H9 (cell line): ENCODE data around the gene NFKB1. TPM values are rescaled to one million over a fixed set of nuclear protein-coding genes. Genes with fewer than 3 reads are reported as not detected.

Experiments
- DNase-seq: peaks from one replicate; pipeline ENCODE4 v3.0.0-alpha.2; 2017
- H2AFZ ChIP-seq: one replicate; pipeline ENCODE4 v1.6.1; 2013; ENCODE audit warnings: mild to moderate bottlenecking, low read length, control low read depth, moderate library complexity
- H2AK5ac ChIP-seq: 2 replicates; pipeline ENCODE4 v1.6.1; 2013; ENCODE audit warnings: low read length, control low read depth, mixed read lengths; ENCODE audit not compliant: insufficient read length
- H2BK120ac ChIP-seq: one replicate; pipeline ENCODE4 v1.6.1; 2013; ENCODE audit warnings: low read depth, mild to moderate bottlenecking, low read length, control low read depth, inconsistent platforms; ENCODE audit not compliant: poor library complexity, severe bottlenecking
- H2BK12ac ChIP-seq: 2 replicates; pipeline ENCODE4 v1.6.1; 2013; ENCODE audit warnings: low read length, control low read depth, mixed read lengths, low read depth; ENCODE audit not compliant: insufficient read length
- H2BK15ac ChIP-seq: 2 replicates; pipeline ENCODE4 v1.6.1; 2013; ENCODE audit warnings: low read depth, low read length, control low read depth
- H2BK20ac ChIP-seq: one replicate; pipeline ENCODE4 v1.6.1; 2013; ENCODE audit warnings: low read depth, mild to moderate bottlenecking, low read length, control low read depth, inconsistent platforms; ENCODE audit not compliant: poor library complexity, severe bottlenecking
- H2BK5ac ChIP-seq: 2 replicates; pipeline ENCODE4 v1.6.1; 2013; ENCODE audit warnings: low read length, control low read depth, mixed read lengths; ENCODE audit not compliant: insufficient read length
- H3K14ac ChIP-seq: 2 replicates; pipeline ENCODE4 v1.6.1; 2013; ENCODE audit warnings: low read length, control low read depth; ENCODE audit not compliant: insufficient read depth
- H3K18ac ChIP-seq: 2 replicates; pipeline ENCODE4 v1.6.1; 2013; ENCODE audit warnings: low read depth, mild to moderate bottlenecking, mixed read lengths, low read length, control low read depth; ENCODE audit not compliant: insufficient read length
- H3K23ac ChIP-seq: 2 replicates; pipeline ENCODE4 v1.6.1; 2013; ENCODE audit warnings: low read length, control low read depth, mixed read lengths, low read depth; ENCODE audit not compliant: insufficient read length
- H3K23me2 ChIP-seq: 2 replicates; pipeline ENCODE4 v1.6.1; 2013; ENCODE audit warnings: low read depth, mild to moderate bottlenecking, mixed read lengths, low read length, control low read depth; ENCODE audit not compliant: insufficient read length, poor library complexity, severe bottlenecking
- H3K27ac ChIP-seq: 2 replicates; pipeline ENCODE4 v1.5.1; 2013; ENCODE audit warnings: low read length, control low read depth, mixed read lengths, low read depth; ENCODE audit not compliant: insufficient read length
- H3K27me3 ChIP-seq: 2 replicates; pipeline ENCODE4 v1.6.1; 2013; ENCODE audit warnings: low read length, control low read depth, inconsistent platforms; ENCODE audit not compliant: insufficient read depth
- H3K4ac ChIP-seq: 2 replicates; pipeline ENCODE4 v1.6.1; 2013; ENCODE audit warnings: low read depth, mild to moderate bottlenecking, control low read depth, inconsistent platforms, low read length, moderate library complexity
- H3K4me1 ChIP-seq: 2 replicates; pipeline ENCODE4 v1.6.1; 2013; ENCODE audit warnings: low read length, control low read depth, inconsistent platforms; ENCODE audit not compliant: insufficient read depth
- H3K4me2 ChIP-seq: 2 replicates; pipeline ENCODE4 v1.6.1; 2013; ENCODE audit warnings: low read length, control low read depth, mixed read lengths; ENCODE audit not compliant: insufficient read length, insufficient read depth
- H3K56ac ChIP-seq: 2 replicates; pipeline ENCODE4 v1.6.1; 2013; ENCODE audit warnings: low read depth, mild to moderate bottlenecking, mixed read lengths, low read length, control low read depth; ENCODE audit not compliant: insufficient read length
- H3K79me1 ChIP-seq: 2 replicates; pipeline ENCODE4 v1.6.1; 2013; ENCODE audit warnings: low read depth, mild to moderate bottlenecking, moderate library complexity, low read length, control low read depth, inconsistent platforms; ENCODE audit not compliant: insufficient read depth, poor library complexity, severe bottlenecking
- H3K79me2 ChIP-seq: 2 replicates; pipeline ENCODE4 v1.6.1; 2013; ENCODE audit warnings: low read length, control low read depth, inconsistent platforms; ENCODE audit not compliant: insufficient read depth
- H3K9ac ChIP-seq: 2 replicates; pipeline ENCODE4 v1.6.1; 2013; ENCODE audit warnings: low read length, control low read depth, mixed read lengths; ENCODE audit not compliant: insufficient read length; ENCODE audit errors: extremely low read depth
- H3K9me3 ChIP-seq: one replicate; pipeline ENCODE4 v1.6.1; 2013; ENCODE audit warnings: low read depth, low read length, inconsistent platforms; ENCODE audit not compliant: control insufficient read depth
- H3T11ph ChIP-seq: one replicate; pipeline ENCODE4 v1.6.1; 2013; ENCODE audit warnings: mild to moderate bottlenecking, low read length, control low read depth, inconsistent platforms
- H4K20me1 ChIP-seq: one replicate; pipeline ENCODE4 v1.6.1; 2013; ENCODE audit not compliant: control insufficient read depth, insufficient read length, insufficient read depth
- H4K5ac ChIP-seq: 2 replicates; pipeline ENCODE4 v1.6.1; 2013; ENCODE audit warnings: low read depth, mild to moderate bottlenecking, mixed read lengths, low read length, control low read depth; ENCODE audit not compliant: insufficient read length
- H4K8ac ChIP-seq: replicated peaks from 2 replicates; pipeline ENCODE4 v1.6.1; 2013; ENCODE audit warnings: low read length, control low read depth, mixed read lengths, low read depth; ENCODE audit not compliant: insufficient read length
- H4K91ac ChIP-seq: 2 replicates; pipeline ENCODE4 v1.6.1; 2013; ENCODE audit warnings: low read depth, mild to moderate bottlenecking, moderate library complexity, mixed read lengths, low read length, control low read depth; ENCODE audit not compliant: insufficient read length
- H3K27ac Mint-ChIP-seq, 3 experiments: 2 replicates in 2 of 3; 3 replicates in 1 of 3; pipeline ENCODE4 v1.8.0; 2020 to 2021; ENCODE audit warnings: mixed read lengths in 3 of 3, mild to moderate bottlenecking in 1 of 3, moderate library complexity in 1 of 3
- H3K27me3 Mint-ChIP-seq: 2 replicates; pipeline ENCODE4 v1.8.0; 2021; ENCODE audit warnings: low read depth, mild to moderate bottlenecking, moderate library complexity, mixed read lengths
- H3K36me3 Mint-ChIP-seq, 3 experiments: 2 replicates in 2 of 3; 3 replicates in 1 of 3; pipeline ENCODE4 v1.8.0; 2020 to 2021; ENCODE audit warnings: low read depth in 3 of 3, mixed read lengths in 3 of 3; ENCODE audit not compliant: insufficient read depth in 1 of 3
- H3K4me1 Mint-ChIP-seq, 2 experiments: 2 replicates each; pipeline ENCODE4 v1.8.0; 2020; ENCODE audit warnings: mixed read lengths in 2 of 2
- H3K4me3 Mint-ChIP-seq, 2 experiments: 2 replicates in 1 of 2; 3 replicates in 1 of 2; pipeline ENCODE4 v1.8.0; 2020 to 2021; ENCODE audit warnings: mild to moderate bottlenecking in 2 of 2, mixed read lengths in 2 of 2, moderate library complexity in 1 of 2
- H3K9me3 Mint-ChIP-seq, 2 experiments: 2 replicates in 1 of 2; 3 replicates in 1 of 2; pipeline ENCODE4 v1.8.0; 2020; ENCODE audit warnings: mild to moderate bottlenecking in 2 of 2, mixed read lengths in 2 of 2, moderate library complexity in 1 of 2
- CTCF ChIP-seq: fragments of 200-600 bp; sonication (generic); conservative IDR thresholded peaks from 3 replicates; pipeline ENCODE4 v1.8.0; 2021; ENCODE audit warnings: antibody characterized with exemption, mild to moderate bottlenecking
- WGBS: extraction: QIAGEN DNeasy Blood & Tissue Kit; methylation state at CpG from one replicate; pipeline ENCODE4 v1.1.7; 2013; ENCODE audit warnings: missing lambda C conversion rate, low lambda C conversion rate, mixed read lengths; ENCODE audit not compliant: insufficient read length; ENCODE audit errors: extremely low coverage; 5-methylcytosine and 5-hydroxymethylcytosine counted together
- total RNA-seq: library from RNA; stranded (reverse); gene quantifications from 2 replicates; pipeline ENCODE4 v1.2.1, GENCODE V29; 2021

Gene NFKB1
- total RNA-seq, 1 experiment from 2014 or later, result 5.7 TPM

DNA sequence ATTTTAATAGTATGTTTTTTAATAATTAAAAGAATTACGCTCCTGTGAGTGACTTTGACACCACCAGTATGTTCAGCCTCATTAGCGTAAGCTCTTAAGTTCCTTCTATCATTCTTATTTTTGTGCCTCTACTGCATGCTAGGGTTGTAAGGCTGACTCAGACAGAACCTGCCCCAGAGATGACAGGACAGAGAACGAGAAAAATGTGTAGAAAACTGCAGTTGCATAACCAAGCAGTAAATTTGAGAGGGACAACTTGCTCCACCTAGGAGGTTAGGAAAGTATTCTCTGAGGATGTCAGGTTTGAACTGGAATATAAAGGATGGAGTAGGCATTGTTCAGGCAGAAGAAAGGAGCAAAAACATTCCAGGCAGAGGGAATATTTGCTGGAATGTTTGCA lies 98.7 kb downstream of the NFKB1 start:
- H4K91ac ChIP-seq, result no peak overlapping the region
- no peaks in the 10 kb centered on the region for H3K23me2 ChIP-seq
- no peaks in the 10 kb centered on the region for H3K79me1 ChIP-seq
- H3K27me3 ChIP-seq, result no peaks in the 10 kb centered on the region
- peaks cover 0 to 3% (median 0%) of the 10 kb centered on the region in 3 experiments; a peak in 1 of 7 replicates for H3K36me3 Mint-ChIP-seq
- H3K4me3 Mint-ChIP-seq, result no peak overlapping the region
- H3K9ac ChIP-seq, result no peak overlapping the region
- H3K9me3 ChIP-seq, result no peaks in the 10 kb centered on the region
- H3K9me3 Mint-ChIP-seq, result no peaks in the 10 kb centered on the region
- no peak overlapping the region for H3K23ac ChIP-seq
- no peak overlapping the region for H4K8ac ChIP-seq
- H3K18ac ChIP-seq, result no peak overlapping the region
- H2BK12ac ChIP-seq, result no peak overlapping the region
- no peak overlapping the region for H2BK120ac ChIP-seq
- no peak overlapping the region for H2BK15ac ChIP-seq
- no peak overlapping the region for H2AFZ ChIP-seq
- H3K14ac ChIP-seq, result no peak overlapping the region
- no peak overlapping the region for H3K56ac ChIP-seq
- no peak overlapping the region for H3K4me2 ChIP-seq
- no peak overlapping the region for H3K4ac ChIP-seq
- no CpG with 5 or more reads among the region's 3 CpGs for WGBS
- no peak for TF ChIP-seq CTCF
- no peak overlapping the region for H2BK20ac ChIP-seq
- peaks cover 0 to 7% of the 10 kb centered on the region in 2 experiments; a peak in 1 of 4 replicates for H3K4me1 Mint-ChIP-seq
- no peak overlapping the region for H3K27ac ChIP-seq
- H3T11ph ChIP-seq, result no peak overlapping the region
- no peaks in the 10 kb centered on the region for H3K27me3 Mint-ChIP-seq
- no peak overlapping the region for H3K27ac Mint-ChIP-seq
- H3K4me1 ChIP-seq, result no peaks in the 10 kb centered on the region
- no peak overlapping the region for H2BK5ac ChIP-seq
- H3K79me2 ChIP-seq, result no peaks in the 10 kb centered on the region
- no peak for DNase-seq
- H4K20me1 ChIP-seq, result no peaks in the 10 kb centered on the region
- H4K5ac ChIP-seq, result no peak overlapping the region
- no peak overlapping the region for H2AK5ac ChIP-seq
